Small intestine (tissue), 7 donors: ENCODE data around the gene HLTF. TPM values are rescaled to one million over a fixed set of nuclear protein-coding genes. Genes with fewer than 3 reads are reported as not detected.
"Not testable (repeated sequence)": the region's sequence is repeated elsewhere in the genome, so short reads cannot be mapped to it uniquely, and the experiment has no call there.

Source experiments
- DNase-seq, 2 donors: peaks; one replicate each; pipeline versions ENCODE4 v3.0.0 to v3.0.0-alpha.2; 2013
- FAIRE-seq: peaks from 2 replicates; lab custom pipeline; 2012; peaks lifted over from hg19 to GRCh38; lab: Jason Lieb, UNC
- H3K27ac ChIP-seq, 3 donors: one replicate each; pipeline ENCODE4 v1.5.1; 2013; ENCODE audit warnings: low read length in 2 of 3, mild to moderate bottlenecking in 2 of 3, control low read depth in 1 of 3, inconsistent platforms in 1 of 3, low read depth in 1 of 3, moderate library complexity in 1 of 3
- H3K27me3 ChIP-seq, 3 donors: one replicate each; pipeline ENCODE4 v1.6.1; 2013; ENCODE audit warnings: low read length in 3 of 3, inconsistent platforms in 1 of 3; ENCODE audit not compliant: control insufficient read depth in 3 of 3, insufficient read depth in 3 of 3
- H3K36me3 ChIP-seq, 3 donors: one replicate each; pipeline ENCODE4 v1.6.1; 2013; ENCODE audit warnings: low read length in 3 of 3, inconsistent platforms in 1 of 3, low read depth in 1 of 3, mild to moderate bottlenecking in 1 of 3, moderate library complexity in 1 of 3; ENCODE audit not compliant: control insufficient read depth in 3 of 3, insufficient read depth in 2 of 3
- H3K4me1 ChIP-seq, 3 donors: one replicate each; pipeline ENCODE4 v1.6.1; 2013; ENCODE audit warnings: low read length in 2 of 3, inconsistent platforms in 1 of 3, low read depth in 1 of 3, mild to moderate bottlenecking in 1 of 3, moderate library complexity in 1 of 3; ENCODE audit not compliant: control insufficient read depth in 3 of 3, insufficient read depth in 2 of 3
- H3K4me3 ChIP-seq, 3 donors: one replicate each; pipeline ENCODE4 v1.5.1; 2013; ENCODE audit warnings: low read length in 3 of 3, control low read depth in 1 of 3, inconsistent platforms in 1 of 3, low read depth in 1 of 3, mild to moderate bottlenecking in 1 of 3, moderate library complexity in 1 of 3
- H3K9me3 ChIP-seq, 2 donors: one replicate each; pipeline ENCODE4 v1.6.1; 2013; ENCODE audit warnings: low read depth in 1 of 2, low read length in 1 of 2; ENCODE audit not compliant: control insufficient read depth in 2 of 2, insufficient read depth in 1 of 2
- WGBS, 3 donors: extraction: QIAGEN DNeasy Blood & Tissue Kit; methylation state at CpG; one replicate each; pipeline ENCODE4 v1.1.7; 2013; 5-methylcytosine and 5-hydroxymethylcytosine counted together
- polyA plus RNA-seq, 4 donors: library from polyadenylated mRNA; stranded (reverse) in 3 of 4; unstranded in 1 of 4; fragments of 200-250 nt in 3 of 4; fragments of 120-200 nt in 1 of 4; gene quantifications; one replicate each; pipeline versions ENCODE4 v1.2.1 to v1.2.3, GENCODE V29; 2013
- donor health status: healthy with polysubstance abuse.
- donor health status: control.
- donor health status: control.
- donor health status: Bipolar disorder and iron deficiency.
- donor health status: healthy.

The HLTF gene
- polyA plus RNA-seq, 4 donors, result 1.1 to 19.1 (median 4.3) TPM

DNA sequence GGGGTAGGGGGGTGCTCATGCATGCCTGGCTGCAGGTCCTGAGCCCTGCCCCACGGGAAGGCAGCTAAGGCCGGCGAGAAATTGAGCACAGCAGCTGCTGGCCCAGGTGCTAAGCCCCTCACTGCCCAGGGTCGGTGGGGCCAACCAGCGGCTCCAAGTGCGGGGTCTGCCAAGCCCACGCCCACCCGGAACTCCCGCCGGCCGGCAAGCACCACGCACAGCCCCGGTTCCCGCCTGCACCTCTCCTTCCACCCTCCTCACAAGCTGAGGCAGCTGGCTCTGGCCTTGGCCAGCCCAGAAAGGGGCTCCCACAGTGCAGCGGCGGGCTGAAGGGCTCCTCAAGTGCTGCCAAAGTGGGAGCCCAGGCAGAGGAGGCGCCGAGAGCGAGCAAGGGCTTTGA lies 11.7 kb upstream of the HLTF start:
- not testable (repeated sequence) for H3K27ac ChIP-seq, DNase-seq, FAIRE-seq, H3K36me3 ChIP-seq, H3K9me3 ChIP-seq, H3K27me3 ChIP-seq, H3K4me1 ChIP-seq, H3K4me3 ChIP-seq
- WGBS, 3 donors, result 96 to 98% (median 97%) methylated on average over 13 to 19 of the region's 19 CpGs

- Histone ChIP-seq H3K4me1 (no peaks in the 10 kb centered on the region), H3K27ac (no peak overlapping the region), H3K9me3 (no peaks in the 10 kb centered on the region), H3K36me3 (no peaks in the 10 kb centered on the region), H3K27me3 (no peaks in the 10 kb centered on the region), H3K4me3 (no peak overlapping the region)
- 91 to 97% (median 92%) methylated on average over 4 of the region's 4 CpGs for WGBS, 3 donors
- DNase-seq, result no peak
- no peak for FAIRE-seq
Observed at GRCh38 chr3:149095487-149095886, 9.2 kb upstream of the HLTF start.

GRCh38 chr3:149091983-149092382 lies 5.7 kb upstream of the HLTF start:
- FAIRE-seq, result no peak

GRCh38 chr3:149090907-149091306 lies 4.6 kb upstream of the HLTF start:
- 72 to 78% (median 73%) methylated on average over 3 of the region's 3 CpGs for WGBS, 3 donors
- H3K27me3 ChIP-seq, result no peaks in the 10 kb centered on the region
- FAIRE-seq (no peak), DNase-seq (no peak)
- H3K9me3 ChIP-seq, result no peaks in the 10 kb centered on the region
- H3K36me3 ChIP-seq, result no peaks in the 10 kb centered on the region
- peaks cover 0 to 3% (median 0%) of the 10 kb centered on the region in 3 donors for H3K4me1 ChIP-seq
- H3K4me3 ChIP-seq, result no peak overlapping the region
- H3K27ac ChIP-seq, result no peak overlapping the region

More at GRCh38 chr3:149091983-149092382, 5.7 kb upstream of the HLTF start:
- Histone ChIP-seq H3K4me3 (no peak overlapping the region), H3K9me3 (no peaks in the 10 kb centered on the region), H3K27me3 (no peaks in the 10 kb centered on the region), H3K27ac (no peak overlapping the region), H3K36me3 (no peaks in the 10 kb centered on the region), H3K4me1 (no peaks in the 10 kb centered on the region)
- WGBS, 3 donors, result 85 to 92% (median 90%) methylated on average over 4 of the region's 4 CpGs
- no peak for DNase-seq

GRCh38 chr3:149090461-149090860 lies 4.1 kb upstream of the HLTF start:
- H3K4me1 ChIP-seq, result peaks cover 0 to 4% (median 0%) of the 10 kb centered on the region in 3 donors
- no peaks in the 10 kb centered on the region for H3K36me3 ChIP-seq
- no peaks in the 10 kb centered on the region for H3K27me3 ChIP-seq
- no peaks in the 10 kb centered on the region for H3K9me3 ChIP-seq
- no peak overlapping the region for H3K4me3 ChIP-seq
- FAIRE-seq (no peak), DNase-seq (no peak)
- WGBS, 3 donors, result 94 to 100% (median 96%) methylated on average over 1 of the region's 1 CpG
- H3K27ac ChIP-seq, result no peak overlapping the region

DNA sequence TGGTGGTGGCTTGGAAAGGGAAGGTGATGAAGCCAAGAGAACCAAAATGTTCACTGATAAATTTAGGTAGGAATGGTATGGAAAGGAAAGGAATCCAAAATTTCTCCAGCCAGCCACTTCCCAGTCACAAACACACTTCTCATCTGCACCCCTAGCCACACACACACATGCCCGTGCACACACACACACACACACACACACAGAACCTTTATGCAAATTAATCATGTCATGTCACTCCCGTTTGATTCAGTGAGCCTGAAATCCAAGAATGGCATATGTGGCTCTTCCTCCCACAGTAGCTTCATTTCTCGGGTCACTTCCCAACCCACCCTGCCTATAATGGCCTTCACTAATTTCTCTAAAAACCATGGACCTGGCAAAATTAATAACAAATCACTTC lies 3.1 kb upstream of the HLTF start:
- Histone ChIP-seq H3K4me3 (no peak overlapping the region), H3K27ac (no peak overlapping the region), H3K9me3 (no peaks in the 10 kb centered on the region), H3K36me3 (no peaks in the 10 kb centered on the region), H3K27me3 (no peaks in the 10 kb centered on the region), H3K4me1 (peaks cover 0 to 5% (median 4%) of the 10 kb centered on the region in 3 donors)
- DNase-seq, result no peak
- WGBS, 3 donors, result 66 to 69% (median 66%) methylated on average over 3 of the region's 3 CpGs
- FAIRE-seq, result no peak

- FAIRE-seq, result no peak
- H3K4me3 ChIP-seq, result no peak overlapping the region
- no peaks in the 10 kb centered on the region for H3K27me3 ChIP-seq
- H3K27ac ChIP-seq, result no peak overlapping the region
- peaks cover 0 to 5% (median 4%) of the 10 kb centered on the region in 3 donors for H3K4me1 ChIP-seq
- DNase-seq, result no peak
- no peaks in the 10 kb centered on the region for H3K9me3 ChIP-seq
- WGBS, 3 donors, result 96 to 97% (median 97%) methylated on average over 15 of the region's 15 CpGs
- H3K36me3 ChIP-seq, result peaks cover 0 to 12% (median 0%) of the 10 kb centered on the region in 3 donors
Observed at GRCh38 chr3:149087208-149087607, 875 bp upstream of the HLTF start.

- FAIRE-seq (no peak), DNase-seq (peak in 1 of 2 donors; percentile 24)
- Histone ChIP-seq H3K27ac (peak overlapping the region in 2 of 3 donors; percentile 54 to 82), H3K4me1 (peaks cover 0 to 5% (median 4%) of the 10 kb centered on the region in 3 donors), H3K36me3 (peaks cover 0 to 12% (median 0%) of the 10 kb centered on the region in 3 donors), H3K27me3 (no peaks in the 10 kb centered on the region), H3K9me3 (no peaks in the 10 kb centered on the region), H3K4me3 (peak overlapping the region; percentile 76 to 84 (median 77))
- 0 to 1% (median 0%) methylated on average over 21 of the region's 21 CpGs for WGBS, 3 donors
Observed at GRCh38 chr3:149085828-149086231, 503 bp downstream of the HLTF start.

GRCh38 chr3:149081772-149082171 lies 4.6 kb downstream of the HLTF start:
- FAIRE-seq, result no peak
- peaks cover 0 to 5% (median 4%) of the 10 kb centered on the region in 3 donors for H3K4me1 ChIP-seq
- DNase-seq, result no peak
- 87 to 95% (median 88%) methylated on average over 1 of the region's 1 CpG for WGBS, 3 donors
- H3K4me3 ChIP-seq, result no peak overlapping the region
- H3K27me3 ChIP-seq, result no peaks in the 10 kb centered on the region
- H3K9me3 ChIP-seq, result no peaks in the 10 kb centered on the region
- H3K27ac ChIP-seq, result no peak overlapping the region
- H3K36me3 ChIP-seq, result peaks cover 0 to 21% (median 2%) of the 10 kb centered on the region in 3 donors
